K562 (cell line): Measurements from ENCODE around the gene CYTH1. TPM values are rescaled to one million over a fixed set of nuclear protein-coding genes. Genes with fewer than 3 reads are reported as not detected.

ENCODE experiments used
- ATAC-seq: fragments of 200-7000 bp; cut with Tn5 transposase; 3 replicates; pipeline ENCODE4 v1.9.1; 2020; ENCODE audit warnings: moderate library complexity
- BruUV-seq: library from RNA; stranded (reverse); fragments of 400-500 nt; replicated peaks from 2 replicates; lab custom pipeline; 2021; lab: Mats Ljungman, UMichigan
- CTCF ChIA-PET: fragments of 300-600 bp; formaldehyde crosslinking; extraction: SDS; loops from one replicate; lab custom pipeline; 2021; ENCODE audit warnings: low intra/inter-chr PET ratio; lab: Yijun Ruan, JAX
- POLR2A ChIA-PET: fragments of 300-600, 350-650 bp; sonication (Branson Sonifier 250); formaldehyde crosslinking; extraction: SDS; loops from one replicate; lab custom pipeline; 2021; ENCODE audit warnings: antibody characterized with exemption, inconsistent platforms; lab: Yijun Ruan, JAX
- DNase-seq, 4 experiments: peaks; one replicate each; pipeline versions ENCODE4 v3.0.0 to v3.0.0-alpha.2; 2011 to 2018; ENCODE audit warnings: low spot score in 3 of 4, mixed read lengths in 3 of 4; ENCODE audit errors: extremely low read depth in 1 of 4
- FAIRE-seq: peaks from 2 replicates; lab custom pipeline; 2011; peaks lifted over from hg19 to GRCh38; lab: Jason Lieb, UNC
- H2AFZ ChIP-seq: 2 replicates; pipeline ENCODE4 v1.6.0; 2011; ENCODE audit warnings: low read depth, low read length, control low read depth, inconsistent platforms
- H3K27ac ChIP-seq: fragments of 200-600 bp; 3 replicates; pipeline ENCODE4 v1.8.0; 2011; ENCODE audit warnings: low read depth, mild to moderate bottlenecking, control low read depth, inconsistent platforms, low read length, moderate library complexity, mixed read lengths; ENCODE audit errors: extremely low read depth
- H3K27me3 ChIP-seq, 2 experiments: fragments of 300-600 bp in 1 of 2; 2 replicates in 1 of 2; 3 replicates in 1 of 2; pipeline versions ENCODE4 v1.6.0 to v1.8.0; 2011; ENCODE audit warnings: inconsistent platforms in 2 of 2, low read length in 2 of 2, mild to moderate bottlenecking in 1 of 2, mixed read lengths in 1 of 2, moderate library complexity in 1 of 2; ENCODE audit not compliant: control insufficient read depth in 2 of 2, insufficient read depth in 2 of 2
- H3K36me3 ChIP-seq: fragments of 300-600 bp; 3 replicates; pipeline ENCODE4 v1.8.0; 2011; ENCODE audit warnings: mild to moderate bottlenecking, low read length, inconsistent platforms; ENCODE audit not compliant: control insufficient read depth, insufficient read depth
- H3K4me1 ChIP-seq, 2 experiments: fragments of 200-600 bp in 1 of 2; replicated peaks in 1 of 2; 2 replicates in 1 of 2; 3 replicates in 1 of 2; pipeline versions ENCODE4 v1.5.1 to v1.8.0; 2011; ENCODE audit warnings: inconsistent platforms in 2 of 2, low read length in 2 of 2, mild to moderate bottlenecking in 1 of 2, mixed read lengths in 1 of 2, moderate library complexity in 1 of 2; ENCODE audit not compliant: control insufficient read depth in 2 of 2, insufficient read depth in 2 of 2
- H3K4me2 ChIP-seq: 2 replicates; pipeline ENCODE4 v1.6.1; 2011; ENCODE audit warnings: low read length, control low read depth, inconsistent platforms, mixed read lengths; ENCODE audit not compliant: insufficient read depth
- H3K4me3 ChIP-seq: fragments of 200-600 bp; sonication (generic), shearing (Covaris generic); 2 replicates; pipeline ENCODE4 v1.5.1; 2016; ENCODE audit warnings: control low read depth, inconsistent platforms
- H3K79me2 ChIP-seq: fragments of 200-600 bp; 3 replicates; pipeline ENCODE4 v1.8.0; 2011; ENCODE audit warnings: low read length, inconsistent platforms; ENCODE audit not compliant: control insufficient read depth, insufficient read depth
- H3K9ac ChIP-seq, 2 experiments: 2 replicates each; pipeline versions ENCODE4 v1.6.0 to v1.6.1; 2011; ENCODE audit warnings: low read depth in 2 of 2, low read length in 2 of 2, control low read depth in 1 of 2, inconsistent platforms in 1 of 2, mild to moderate bottlenecking in 1 of 2, mixed read lengths in 1 of 2; ENCODE audit not compliant: insufficient read depth in 1 of 2
- H3K9me1 ChIP-seq: one replicate; pipeline ENCODE4 v1.6.0; 2011; ENCODE audit warnings: inconsistent platforms, mild to moderate bottlenecking, low read length, moderate library complexity; ENCODE audit not compliant: control insufficient read depth, insufficient read depth
- H3K9me3 ChIP-seq: replicated peaks from 2 replicates; pipeline ENCODE4 v1.5.1; 2011; ENCODE audit warnings: low read depth, low read length, inconsistent platforms; ENCODE audit not compliant: control insufficient read depth, insufficient read depth
- H4K20me1 ChIP-seq: replicated peaks from 2 replicates; pipeline ENCODE4 v1.6.1; 2011; ENCODE audit warnings: low read length, inconsistent platforms, mixed read lengths; ENCODE audit not compliant: control insufficient read depth, insufficient read depth
- SP1 ChIP-seq: sonication (generic); formaldehyde crosslinking; IDR thresholded peaks from 2 replicates; pipeline ENCODE4 v1.8.1; 2022; ENCODE audit warnings: mild to moderate bottlenecking, missing genetic modification reagents
- ZBTB17 ChIP-seq: fragments of 450-650 bp; formaldehyde crosslinking; IDR thresholded peaks from 2 replicates; pipeline ENCODE4 v1.4.0; 2020; ENCODE audit warnings: mild to moderate bottlenecking
- ZFX ChIP-seq: sonication (generic); formaldehyde crosslinking; IDR thresholded peaks from 2 replicates; pipeline ENCODE4 v1.8.0; 2022; ENCODE audit warnings: mild to moderate bottlenecking, missing genetic modification reagents, moderate library complexity
- WGBS: fragments of 100-300 bp; shearing (Covaris generic); methylation state at CpG from one replicate; pipeline ENCODE4 v1.1.6; 2016; ENCODE audit warnings: low coverage, mixed read lengths; ENCODE audit not compliant: insufficient coverage; ENCODE audit errors: missing lambda C conversion rate; 5-methylcytosine and 5-hydroxymethylcytosine counted together
- in situ Hi-C: fragments of 300-500 bp; cut with MboI; formaldehyde crosslinking; loops from 4 replicates; pipeline ENCODE4 v1.15.0; 2018; ENCODE audit warnings: inconsistent platforms, mixed read lengths
- intact Hi-C: fragments of 100-400 bp; cut with micrococcal nuclease; formaldehyde crosslinking; loops from 2 replicates; pipeline ENCODE4 v1.14.2; 2022
- polyA plus RNA-seq, 8 experiments: library from polyadenylated mRNA; depleted of rRNA in 4 of 8; stranded (reverse) in 5 of 8; unstranded in 3 of 8; fragments of >200 nt; fragmentation: Nextera tagmentation in 2 of 8; fragmentation: Illumina TruSeq in 1 of 8; extraction: Ambion mirVana in 2 of 8; extraction: Trizol in 1 of 8; gene quantifications; 2 replicates each; pipeline versions ENCODE4 v1.2.1 to v1.2.3, GENCODE V29; 2011 to 2014; ENCODE audit warnings: inconsistent platforms in 1 of 8, missing spikeins in 1 of 8
- total RNA-seq, 7 experiments: library from RNA; depleted of rRNA in 6 of 7; stranded (reverse); fragments of >200 nt in 6 of 7; fragmentation: Illumina TruSeq in 2 of 7; extraction: Trizol in 2 of 7; gene quantifications; 2 replicates each; pipeline versions ENCODE4 v1.2.1 to v1.2.3, GENCODE V29; 2011 to 2021; ENCODE audit warnings: low replicate concordance in 1 of 7
- TF ChIP-seq, protein P1 (sequence below): sonication (generic); formaldehyde crosslinking; IDR thresholded peaks from 2 replicates; pipeline ENCODE4 v1.8.1; 2023; ENCODE audit warnings: mild to moderate bottlenecking, missing genetic modification reagents

CYTH1 gene
- total and polyA plus RNA-seq, 9 of the 15 experiments (the other 6 are each of a cell fraction or from before 2014, with no cell fraction given) = 0.52 to 27.7 (median 16.8) TPM

DNA sequence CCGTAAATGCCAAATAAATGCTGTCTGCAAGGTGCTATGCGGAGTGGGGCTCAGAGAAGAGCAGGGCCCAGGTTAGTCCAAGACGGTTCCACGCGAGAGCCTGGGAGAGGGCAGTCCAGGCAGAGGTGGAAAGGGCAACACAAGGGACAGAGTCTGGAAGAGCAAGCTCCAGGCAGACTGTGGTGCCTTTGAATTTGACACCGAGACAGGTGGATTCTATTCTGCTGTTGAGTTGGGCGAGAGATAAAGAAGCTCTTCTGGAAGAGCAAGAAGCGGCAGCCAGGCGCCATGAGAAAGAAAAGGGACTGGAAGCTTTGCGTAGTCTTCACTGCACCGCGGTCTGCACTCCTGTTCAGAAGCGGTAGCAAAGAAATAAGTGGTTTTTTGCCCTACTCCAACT is 55.6 kb downstream of the CYTH1 start:
- intact Hi-C loops (no loop called here), in situ Hi-C loops (no loop called here)
- no peak for TF ChIP-seq SP1 (CRISPR knock-in tag)
- TF ChIP-seq ZBTB17 (CRISPR knock-in tag) = no peak
- TF ChIP-seq, protein P1, sequence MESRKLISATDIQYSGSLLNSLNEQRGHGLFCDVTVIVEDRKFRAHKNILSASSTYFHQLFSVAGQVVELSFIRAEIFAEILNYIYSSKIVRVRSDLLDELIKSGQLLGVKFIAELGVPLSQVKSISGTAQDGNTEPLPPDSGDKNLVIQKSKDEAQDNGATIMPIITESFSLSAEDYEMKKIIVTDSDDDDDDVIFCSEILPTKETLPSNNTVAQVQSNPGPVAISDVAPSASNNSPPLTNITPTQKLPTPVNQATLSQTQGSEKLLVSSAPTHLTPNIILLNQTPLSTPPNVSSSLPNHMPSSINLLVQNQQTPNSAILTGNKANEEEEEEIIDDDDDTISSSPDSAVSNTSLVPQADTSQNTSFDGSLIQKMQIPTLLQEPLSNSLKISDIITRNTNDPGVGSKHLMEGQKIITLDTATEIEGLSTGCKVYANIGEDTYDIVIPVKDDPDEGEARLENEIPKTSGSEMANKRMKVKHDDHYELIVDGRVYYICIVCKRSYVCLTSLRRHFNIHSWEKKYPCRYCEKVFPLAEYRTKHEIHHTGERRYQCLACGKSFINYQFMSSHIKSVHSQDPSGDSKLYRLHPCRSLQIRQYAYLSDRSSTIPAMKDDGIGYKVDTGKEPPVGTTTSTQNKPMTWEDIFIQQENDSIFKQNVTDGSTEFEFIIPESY (CRISPR knock-in tag) = 0 out of 2 replicates have a peak, but pooled peaks have one; percentile 14
- no peak for TF ChIP-seq ZFX
- peaks cover 29% of the 10 kb centered on the region for H3K79me2 ChIP-seq
- H3K27me3 ChIP-seq = no peaks in the 10 kb centered on the region
- H3K4me3 ChIP-seq = no peak overlapping the region
- no peaks in the 10 kb centered on the region for H3K9me3 ChIP-seq
- no peak overlapping the region for H3K27ac ChIP-seq
- no peak overlapping the region for H3K4me2 ChIP-seq
- ATAC-seq (no peak), FAIRE-seq (no peak), DNase-seq (no peak)
- no peaks in the 10 kb centered on the region for H3K36me3 ChIP-seq
- no peaks in the 10 kb centered on the region for H3K9me1 ChIP-seq
- peak overlapping the region in 1 of 2 experiments; percentile 65; a peak in 1 of 4 replicates for H3K9ac ChIP-seq
- CTCF ChIA-PET = no interaction called here
- WGBS = 84% methylated on average over 12 of the region's 13 CpGs
- peaks cover 0 to 15% of the 10 kb centered on the region in 2 experiments; a peak in 3 of 5 replicates for H3K4me1 ChIP-seq
- no TSS peak for BruUV-seq
- peaks cover 57% of the 10 kb centered on the region for H4K20me1 ChIP-seq
- no peak overlapping the region for H2AFZ ChIP-seq
- POLR2A ChIA-PET = interaction anchor here (1.2 to 2.0 kb wide), 2 partner anchors 10 to 15 kb away, joined by 6 to 9 read pairs; no protein-coding TSS in a partner anchor
